ENCODE measurements around the gene ACTBL2.

The ACTBL2 gene

GRCh38 chr5:57494104-57495098, 11.8 kb upstream of the ACTBL2 start:
- peak; percentile 94 for DNase-seq (ENCODE audit: extremely low read depth, low read depth)

DNA sequence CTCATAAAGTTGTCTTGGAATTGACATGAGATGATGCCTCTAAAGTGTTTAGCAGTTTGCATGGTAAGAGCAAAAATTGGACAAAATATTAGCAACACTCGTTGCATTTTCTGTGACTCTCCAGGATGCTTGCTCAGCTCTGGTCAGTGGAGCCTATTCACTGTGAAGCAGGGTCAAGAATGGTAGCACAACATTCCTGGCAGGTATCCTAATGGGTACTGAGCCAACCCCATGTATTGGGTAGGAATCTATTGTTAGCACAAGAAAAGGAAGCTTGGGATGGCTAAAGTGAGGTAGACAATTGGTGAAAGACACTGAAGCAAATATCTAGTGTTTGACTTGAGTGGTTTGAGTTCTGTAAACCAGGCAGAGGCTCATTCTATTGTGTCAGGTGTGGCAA, 10.4 kb upstream of the ACTBL2 start:
- H3K4me3 ChIP-seq (replicated peaks; ENCODE audit: low read depth, low read length), result no peak overlapping the region
- TF ChIP-seq, protein P1, sequence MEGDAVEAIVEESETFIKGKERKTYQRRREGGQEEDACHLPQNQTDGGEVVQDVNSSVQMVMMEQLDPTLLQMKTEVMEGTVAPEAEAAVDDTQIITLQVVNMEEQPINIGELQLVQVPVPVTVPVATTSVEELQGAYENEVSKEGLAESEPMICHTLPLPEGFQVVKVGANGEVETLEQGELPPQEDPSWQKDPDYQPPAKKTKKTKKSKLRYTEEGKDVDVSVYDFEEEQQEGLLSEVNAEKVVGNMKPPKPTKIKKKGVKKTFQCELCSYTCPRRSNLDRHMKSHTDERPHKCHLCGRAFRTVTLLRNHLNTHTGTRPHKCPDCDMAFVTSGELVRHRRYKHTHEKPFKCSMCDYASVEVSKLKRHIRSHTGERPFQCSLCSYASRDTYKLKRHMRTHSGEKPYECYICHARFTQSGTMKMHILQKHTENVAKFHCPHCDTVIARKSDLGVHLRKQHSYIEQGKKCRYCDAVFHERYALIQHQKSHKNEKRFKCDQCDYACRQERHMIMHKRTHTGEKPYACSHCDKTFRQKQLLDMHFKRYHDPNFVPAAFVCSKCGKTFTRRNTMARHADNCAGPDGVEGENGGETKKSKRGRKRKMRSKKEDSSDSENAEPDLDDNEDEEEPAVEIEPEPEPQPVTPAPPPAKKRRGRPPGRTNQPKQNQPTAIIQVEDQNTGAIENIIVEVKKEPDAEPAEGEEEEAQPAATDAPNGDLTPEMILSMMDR (IDR thresholded peaks at IDR 0.05; ENCODE audit: low read depth, low read length, missing control alignments), result no peak
- no peak for DNase-seq (ENCODE audit: extremely low read depth, low read depth)

More at GRCh38 chr5:57494104-57495098, 11.8 kb upstream of the ACTBL2 start:
- no peak overlapping the region for H3K4me3 ChIP-seq (replicated peaks; ENCODE audit: low read depth, low read length)
- TF ChIP-seq, protein P1 (IDR thresholded peaks at IDR 0.05; ENCODE audit: low read depth, low read length, missing control alignments), result no peak

DNA sequence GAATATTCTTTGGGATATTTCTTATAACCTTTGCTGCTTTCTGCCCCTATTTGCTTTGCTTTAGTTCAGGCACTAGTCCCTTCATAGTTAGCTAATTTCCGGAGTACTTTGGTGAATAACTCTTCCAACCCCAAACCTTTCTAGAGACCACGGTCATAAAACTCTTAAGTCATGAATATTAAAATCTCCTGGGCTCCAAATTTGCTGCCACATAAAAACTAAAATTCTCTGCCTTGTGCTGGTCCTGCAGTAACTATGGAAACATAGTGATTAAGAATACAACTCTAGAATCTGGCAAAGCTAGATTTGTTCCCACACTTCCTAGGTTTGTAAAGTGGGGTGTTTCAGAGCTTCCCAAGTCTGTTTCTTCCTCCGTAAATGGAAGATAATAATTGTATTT, 10.0 kb upstream of the ACTBL2 start:
- DNase-seq (ENCODE audit: extremely low read depth, low read depth), result no peak
- TF ChIP-seq, protein P1 (IDR thresholded peaks at IDR 0.05; ENCODE audit: low read depth, low read length, missing control alignments), result no peak

GRCh38 chr5:57491369-57491965, 8.9 kb upstream of the ACTBL2 start:
- DNase-seq (ENCODE audit: extremely low read depth, low read depth), result no peak
- TF ChIP-seq, protein P1 (IDR thresholded peaks at IDR 0.05; ENCODE audit: low read depth, low read length, missing control alignments), result no peak
- H3K4me3 ChIP-seq (replicated peaks; ENCODE audit: low read depth, low read length), result no peak overlapping the region

More for the DNA sequence above, 10.0 kb upstream of the ACTBL2 start:
- H3K4me3 ChIP-seq (replicated peaks; ENCODE audit: low read depth, low read length), result no peak overlapping the region

- DNase-seq (ENCODE audit: extremely low read depth, low read depth), result peak; percentile 90
- TF ChIP-seq, protein P1 (IDR thresholded peaks at IDR 0.05; ENCODE audit: low read depth, low read length, missing control alignments), result no peak
- no peak overlapping the region; the same call in 1 of the 2 replicates for H3K4me3 ChIP-seq (replicated peaks; ENCODE audit: low read depth, low read length)
These were observed 5.8 kb upstream of the ACTBL2 start for GRCh38 chr5:57488215-57488955.

DNA sequence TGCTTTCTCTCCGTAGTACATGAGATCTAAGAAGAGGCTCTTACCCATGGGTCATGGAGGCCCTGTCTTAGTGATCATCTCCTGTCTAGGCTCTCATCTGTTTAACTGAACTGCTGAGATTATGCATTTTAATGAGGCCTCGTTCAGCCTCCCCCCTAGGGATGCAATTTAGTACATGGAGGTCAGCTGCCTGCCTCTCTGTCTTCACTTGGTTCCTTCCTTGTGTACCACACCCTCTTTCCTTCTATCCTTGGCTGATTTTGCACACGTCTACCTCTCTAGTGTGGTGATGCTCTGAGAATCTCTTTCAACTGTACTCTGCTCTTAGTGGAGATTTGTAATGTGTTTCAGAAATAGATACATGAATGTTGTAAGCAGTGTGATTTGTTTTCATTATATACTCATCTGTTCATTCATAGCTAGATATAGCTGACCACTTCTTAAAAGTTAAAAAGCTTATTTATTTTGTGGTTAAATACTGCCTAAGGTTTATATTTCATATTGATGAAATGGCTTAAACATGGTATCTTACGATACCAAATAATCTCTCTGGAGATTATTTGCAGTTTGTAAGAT, 3.5 kb upstream of the ACTBL2 start:
- no peak for DNase-seq (ENCODE audit: extremely low read depth, low read depth)
- H3K4me3 ChIP-seq (replicated peaks; ENCODE audit: low read depth, low read length), result no peak overlapping the region
- TF ChIP-seq, protein P1 (IDR thresholded peaks at IDR 0.05; ENCODE audit: low read depth, low read length, missing control alignments), result no peak

All from HFF-Myc (cell line).